Ecto neural progenitor cell (in vitro differentiated cells): ENCODE results near the gene PRKN.

Experiments
- DNase-seq: peaks from one replicate; pipeline ENCODE4 v3.0.0-alpha.2; 2018; ENCODE audit warnings: low spot score

The PRKN gene

DNA sequence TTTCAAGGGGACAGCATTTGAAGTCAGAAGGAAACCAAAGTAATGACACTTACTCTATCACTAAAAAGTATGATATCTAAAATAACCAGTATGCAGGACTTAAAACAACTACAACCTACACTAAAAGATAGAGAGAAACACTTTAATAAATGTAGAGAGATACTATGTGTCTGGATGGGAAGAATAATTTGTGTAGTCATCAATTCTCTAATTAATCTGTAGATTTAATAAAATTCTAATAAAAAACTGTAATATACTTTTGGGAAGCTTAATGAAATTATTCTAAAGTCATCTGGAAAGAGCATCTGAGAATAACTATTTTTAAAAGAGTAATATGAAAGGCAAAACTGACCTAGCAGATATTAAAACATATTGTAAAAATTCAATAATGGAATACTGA lies 52.1 kb downstream of the PRKN start:
- DNase-seq: no peak

DNA sequence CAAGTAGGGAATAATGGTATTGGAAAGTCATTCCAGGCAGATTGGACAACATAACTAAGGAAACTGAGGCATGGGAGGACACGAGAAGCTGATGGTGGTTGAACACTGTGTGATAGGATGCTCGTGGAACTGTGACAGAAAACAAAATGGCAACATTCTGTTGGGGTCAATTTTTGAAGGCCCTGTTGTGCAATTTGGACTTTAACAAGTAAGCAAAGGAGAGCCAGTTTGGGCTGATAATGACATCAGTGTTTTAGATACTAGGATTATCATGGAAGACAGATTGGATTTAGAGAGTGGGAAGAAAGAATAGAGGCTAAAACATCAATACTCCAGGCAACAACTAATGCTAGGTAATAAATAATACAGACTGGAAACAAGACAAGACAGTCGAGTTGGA lies 53.1 kb downstream of the PRKN start:
- no peak for DNase-seq

DNA sequence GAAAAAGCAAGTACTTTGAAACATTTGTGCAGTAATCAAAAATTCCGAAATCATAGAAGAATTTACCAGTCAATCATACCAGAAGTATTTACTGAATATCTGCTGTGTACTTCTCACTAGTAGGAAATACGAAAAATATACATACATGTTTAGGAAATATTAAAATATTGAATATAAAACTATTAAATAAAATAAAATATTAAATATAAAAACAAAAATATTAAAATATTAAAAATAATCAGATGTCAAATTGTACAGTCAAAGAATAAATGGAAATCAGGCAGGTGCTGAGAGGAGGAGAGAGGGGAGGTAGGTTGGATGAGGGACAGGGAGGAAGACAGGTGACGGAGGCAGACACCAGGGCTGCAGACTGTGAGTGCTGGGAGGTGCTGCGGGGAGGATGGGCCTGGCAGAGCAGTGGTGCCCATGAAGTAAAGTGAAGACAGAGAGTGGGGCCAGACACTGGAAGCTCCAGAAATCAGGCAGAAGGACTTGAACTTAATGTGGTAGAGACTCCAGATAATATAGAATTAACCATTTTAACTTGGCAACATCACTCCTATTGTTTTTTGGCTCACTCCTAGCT lies 55.9 kb downstream of the PRKN start:
- DNase-seq: no peak

- no peak for DNase-seq
Measured at GRCh38 chr6:162670345-162670744, 57.2 kb downstream of the PRKN start.

DNA sequence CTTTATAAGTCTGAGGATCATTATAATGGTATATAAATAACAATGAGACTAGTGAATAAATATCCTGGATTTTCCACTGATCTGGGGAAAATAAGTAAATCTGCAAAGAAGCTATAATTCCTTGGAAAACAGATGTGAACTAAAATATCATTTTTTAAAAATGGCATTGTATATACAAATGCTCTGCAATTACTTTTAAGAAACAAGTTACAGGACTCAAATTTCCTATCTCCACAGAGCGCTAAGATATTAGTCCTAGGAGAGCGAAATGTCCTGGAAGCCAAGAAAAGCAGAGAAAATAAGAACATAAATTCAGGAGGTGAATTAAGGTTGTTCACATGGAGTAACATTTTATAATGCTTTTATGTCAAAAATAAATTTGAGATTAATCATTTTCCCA lies 61.3 kb downstream of the PRKN start:
- no peak for DNase-seq

DNA sequence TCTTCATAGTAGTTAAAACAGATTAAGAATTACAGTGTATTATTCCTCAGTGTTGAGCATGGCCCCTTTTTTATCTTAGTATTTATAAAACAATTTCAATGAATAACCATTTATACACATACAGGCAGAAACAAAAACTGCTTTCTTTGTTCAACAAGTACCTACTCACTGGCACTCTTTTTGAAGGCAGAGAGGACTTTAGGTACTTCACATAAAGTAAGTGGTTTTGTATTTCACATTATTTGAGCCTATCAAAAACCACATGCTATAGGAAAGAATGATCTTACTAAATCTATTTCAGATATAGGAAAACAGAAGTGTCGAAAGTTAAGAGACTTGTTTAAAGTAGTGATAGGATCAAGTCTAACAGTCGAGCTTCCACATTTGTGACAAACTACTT lies 73.8 kb downstream of the PRKN start:
- no peak for DNase-seq

GRCh38 chr6:162651505-162651904 lies 76.1 kb downstream of the PRKN start:
- DNase-seq: no peak

GRCh38 chr6:162649271-162649670 lies 78.3 kb downstream of the PRKN start:
- DNase-seq: no peak

GRCh38 chr6:162644153-162644552 lies 83.4 kb downstream of the PRKN start:
- DNase-seq: no peak

- no peak for DNase-seq
Measured at GRCh38 chr6:162640756-162641155, 86.8 kb downstream of the PRKN start.

DNA sequence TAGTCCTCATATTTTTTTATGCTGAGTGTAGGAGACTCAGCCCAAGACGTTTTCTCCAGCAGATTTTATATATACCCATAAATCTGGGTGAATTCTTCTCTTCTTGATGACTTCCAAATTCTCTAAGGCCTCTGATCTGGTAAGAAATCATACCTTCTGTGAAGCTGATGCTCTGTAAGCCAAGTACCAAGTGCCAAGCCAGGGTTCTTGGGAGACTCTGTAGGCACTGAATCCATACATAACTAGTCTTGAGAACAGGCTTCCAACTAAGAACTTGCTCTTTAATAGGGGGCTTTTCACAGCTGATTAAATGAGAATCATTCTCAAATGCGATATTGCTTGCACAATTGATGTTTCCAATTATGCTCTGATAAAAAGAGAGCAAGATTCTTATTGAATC lies 87.6 kb downstream of the PRKN start:
- DNase-seq: no peak

DNA sequence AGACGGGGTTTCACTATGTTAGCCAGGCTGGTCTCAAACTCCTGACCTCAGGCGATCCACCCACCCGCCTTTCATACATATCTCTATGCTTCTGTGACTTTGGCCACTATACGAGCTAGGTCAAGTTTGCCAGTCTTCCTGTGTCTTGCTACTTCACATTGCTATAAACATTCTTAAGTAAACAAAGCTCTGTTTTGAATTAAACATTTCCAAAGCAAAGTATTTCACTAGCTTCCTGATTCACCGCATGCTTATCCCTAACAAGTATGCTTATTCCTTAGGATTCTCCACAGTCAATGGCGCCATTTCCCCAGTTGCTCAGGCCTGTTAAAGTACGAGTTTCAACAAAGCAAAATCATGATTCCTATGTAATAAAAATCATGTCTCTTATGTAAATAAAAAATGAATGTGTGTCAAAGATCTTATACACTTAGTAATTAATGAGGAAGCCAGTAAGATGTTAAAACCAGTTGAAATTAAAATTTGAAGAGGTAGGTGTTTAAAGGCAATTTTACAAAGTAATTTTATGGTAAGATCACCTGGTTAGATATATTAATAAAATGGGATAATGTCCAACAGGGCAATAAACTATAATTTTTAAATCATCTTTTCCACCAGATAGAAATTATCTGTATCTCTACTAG lies 88.5 kb downstream of the PRKN start:
- no peak for DNase-seq

DNA sequence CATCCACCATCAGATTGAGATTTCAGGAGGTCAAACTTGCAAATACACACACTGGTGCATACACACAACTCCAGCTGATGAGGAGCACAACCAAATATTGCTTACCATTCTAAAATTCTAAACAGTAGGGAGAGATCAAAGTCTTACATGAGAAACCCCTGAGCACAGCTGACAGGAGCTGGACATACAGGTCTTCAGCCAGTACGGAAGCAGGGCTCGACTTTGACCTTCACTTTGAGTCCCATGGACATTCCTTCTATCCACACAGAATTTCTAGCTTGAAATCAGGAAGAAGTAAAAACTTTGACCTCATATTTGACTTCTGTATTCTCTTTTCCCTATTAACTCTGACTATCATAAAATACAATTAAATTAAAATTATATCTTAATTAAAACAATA lies 90.2 kb downstream of the PRKN start:
- no peak for DNase-seq

- DNase-seq: no peak
Measured at GRCh38 chr6:162636167-162636566, 91.4 kb downstream of the PRKN start.

DNA sequence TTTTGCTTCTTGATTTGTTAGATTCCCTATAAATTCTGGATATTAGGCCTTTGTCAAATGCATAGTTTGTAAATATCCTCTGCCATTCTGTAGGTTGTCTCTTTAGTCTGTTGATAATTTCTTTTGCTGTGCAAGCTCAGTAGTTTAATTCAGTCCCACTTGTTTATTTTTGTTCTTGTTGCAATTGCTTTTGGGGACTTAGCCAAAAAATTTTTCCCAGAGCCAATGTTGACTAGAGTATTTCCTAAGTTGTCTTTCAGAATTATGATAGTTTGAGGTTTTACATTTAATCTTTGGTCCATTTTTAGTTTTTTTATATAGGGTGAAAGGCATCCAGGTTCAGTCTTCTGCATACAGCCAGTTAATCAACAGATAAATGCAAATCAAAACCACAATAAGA lies 96.0 kb downstream of the PRKN start:
- DNase-seq: no peak

- no peak for DNase-seq
Measured at GRCh38 chr6:162630069-162630468, 97.5 kb downstream of the PRKN start.

DNA sequence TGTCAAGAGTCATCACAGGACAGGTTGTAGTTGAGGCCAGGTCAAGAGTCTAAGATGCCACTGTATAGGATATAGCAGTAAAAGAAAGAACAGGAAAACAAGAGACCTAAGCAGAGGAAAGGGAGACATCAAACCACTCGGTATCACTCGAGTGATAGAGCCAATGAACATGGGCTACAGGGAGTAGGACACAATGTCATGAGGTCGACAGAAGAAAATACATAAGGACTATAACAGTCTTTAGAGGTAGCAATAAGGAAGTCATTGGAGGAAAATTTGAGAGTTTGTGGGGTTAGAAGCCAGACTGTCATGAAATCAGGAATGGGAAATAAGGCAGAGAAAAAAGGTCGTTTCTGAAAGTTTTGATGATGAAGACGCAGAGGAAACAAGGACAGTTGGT lies 99.7 kb downstream of the PRKN start:
- DNase-seq: no peak

GRCh38 chr6:162627362-162627761 lies 100.2 kb downstream of the PRKN start:
- no peak for DNase-seq

- DNase-seq: no peak
Measured at GRCh38 chr6:162626869-162627268, 100.7 kb downstream of the PRKN start.

- no peak for DNase-seq
Measured at GRCh38 chr6:162625846-162626540, 101.6 kb downstream of the PRKN start.

GRCh38 chr6:162622572-162622971 lies 105.0 kb downstream of the PRKN start:
- no peak for DNase-seq

DNA sequence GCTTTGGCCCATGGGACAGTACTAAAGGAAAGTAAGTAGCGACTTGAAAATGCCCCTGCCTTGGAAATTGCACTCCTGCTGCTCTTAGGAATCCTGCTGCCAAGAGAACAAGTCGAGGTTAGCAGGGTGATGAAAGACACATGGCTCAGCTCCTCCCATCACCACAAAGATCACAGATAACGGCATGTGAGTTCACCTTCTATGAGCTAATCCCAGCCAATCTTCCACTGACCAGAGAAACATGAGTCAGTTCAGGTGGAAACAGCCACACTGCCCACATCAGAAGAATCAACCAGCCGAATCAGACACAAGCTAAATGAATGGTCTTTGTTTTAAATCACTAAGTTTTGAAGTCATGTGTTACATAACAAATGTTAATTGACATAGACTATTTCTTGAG lies 106.3 kb downstream of the PRKN start:
- DNase-seq: no peak

GRCh38 chr6:162620073-162620472 lies 107.5 kb downstream of the PRKN start:
- DNase-seq: no peak
